ENCODE measurements around the gene SGMS2.
"Not testable (repeated sequence)": the region's sequence is repeated elsewhere in the genome, so short reads cannot be mapped to it uniquely, and the experiment has no call there.

- not testable (repeated sequence) for TF ChIP-seq GABPB1 (CRISPR knock-in tag; IDR thresholded peaks at IDR 0.05); POLR2A (conservative IDR thresholded peaks at IDR 0.05); KAT2B (IDR thresholded peaks at IDR 0.05; ENCODE audit: low read depth, low read length); XRCC5 (IDR thresholded peaks at IDR 0.05; ENCODE audit: low read depth, low read length)
Observed at GRCh38 chr4:107926875-107927274, 102.1 kb downstream of the SGMS2 start.
